GM10248 (cell line): ENCODE results near the gene HCRTR1.

ENCODE experiments used
- CTCF ChIA-PET: fragments of 300-600 bp; sonication (Branson Sonifier 250); formaldehyde crosslinking; extraction: SDS; loops from one replicate; lab custom pipeline; 2021; ENCODE audit warnings: antibody characterized with exemption; lab: Yijun Ruan, JAX
- POLR2A ChIA-PET: fragments of 350-650 bp; sonication (Branson Sonifier 250); formaldehyde crosslinking; extraction: SDS; loops from one replicate; lab custom pipeline; 2020; ENCODE audit warnings: antibody characterized with exemption; lab: Yijun Ruan, JAX
- DNase-seq: peaks from one replicate; pipeline ENCODE4 v3.0.0; 2012; ENCODE audit errors: extremely low spot score
- CTCF ChIP-seq: IDR thresholded peaks from 2 replicates; pipeline ENCODE4 v1.5.1; 2012; ENCODE audit warnings: mild to moderate bottlenecking, low read depth; ENCODE audit errors: extremely low read depth, missing control alignments, control extremely low read depth

Gene HCRTR1

GRCh38 chr1:31633117-31633516 lies 15.6 kb downstream of the HCRTR1 start:
- CTCF ChIA-PET, result interaction anchor here (0.9 to 8.6 kb wide), 5 partner anchors 9 to 20 kb away, joined by 3 to 52 read pairs (median 4); partner anchors contain the start of genes HCRTR1 and PEF1
- DNase-seq, result no peak
- POLR2A ChIA-PET, result no interaction called here
- peak; percentile 29 for TF ChIP-seq CTCF

- ChIA-PET CTCF (interaction anchor here (0.9 to 2.1 kb wide), 6 partner anchors 20 to 89 kb away, joined by 3 to 9 read pairs (median 4); no protein-coding TSS in a partner anchor), POLR2A (interaction anchor here (0.7 to 0.9 kb wide), 2 partner anchors 15 to 34 kb away, joined by 3 to 4 read pairs; no protein-coding TSS in a partner anchor)
- no peak for TF ChIP-seq CTCF
- no peak for DNase-seq
Observed at GRCh38 chr1:31637915-31638673, 20.6 kb downstream of the HCRTR1 start.

- DNase-seq, result no peak
- POLR2A ChIA-PET, result no interaction called here
- no peak for TF ChIP-seq CTCF
- CTCF ChIA-PET, result interaction anchor here (1.1 to 1.6 kb wide), 3 partner anchors 12 to 52 kb away, joined by 3 to 9 read pairs (median 3); no protein-coding TSS in a partner anchor
Observed at GRCh38 chr1:31639543-31639942, 22.1 kb downstream of the HCRTR1 start.

- no peak for TF ChIP-seq CTCF
- CTCF ChIA-PET, result interaction anchor here (1.1 to 1.6 kb wide), 3 partner anchors 11 to 52 kb away, joined by 3 to 9 read pairs (median 3); no protein-coding TSS in a partner anchor
- DNase-seq, result no peak
- POLR2A ChIA-PET, result no interaction called here
Observed at GRCh38 chr1:31640179-31640578, 22.7 kb downstream of the HCRTR1 start.

- TF ChIP-seq CTCF, result no peak
- POLR2A ChIA-PET, result no interaction called here
- no peak for DNase-seq
- CTCF ChIA-PET, result interaction anchor here (1.1 to 4.7 kb wide), 2 partner anchors 7 to 22 kb away, joined by 4 to 21 read pairs; no protein-coding TSS in a partner anchor
Observed at GRCh38 chr1:31640964-31641363, 23.5 kb downstream of the HCRTR1 start.

GRCh38 chr1:31642366-31642765 lies 24.9 kb downstream of the HCRTR1 start:
- no peak for DNase-seq
- TF ChIP-seq CTCF, result no peak
- ChIA-PET POLR2A (interaction anchor here (0.5 kb wide), 1 partner anchor 35 kb away, joined by 3 read pairs; no protein-coding TSS in a partner anchor), CTCF (interaction anchor here (1.2 to 4.7 kb wide), 4 partner anchors 8 to 77 kb away, joined by 3 to 21 read pairs (median 4); no protein-coding TSS in a partner anchor)
